Endothelial cell of umbilical vein (primary cell): Measurements from ENCODE around the gene ASAP2. TPM values are rescaled to one million over a fixed set of nuclear protein-coding genes. Genes with fewer than 3 reads are reported as not detected.

Experiments
- BruUV-seq: library from RNA; stranded (reverse); fragments of 400-500 nt; replicated peaks from 2 replicates; lab custom pipeline; 2021; lab: Mats Ljungman, UMichigan
- CTCF ChIA-PET: fragments of 300-600, 350-600 bp; sonication (Branson Sonifier 250); formaldehyde crosslinking; loops from one replicate; lab custom pipeline; 2021; ENCODE audit warnings: antibody characterized with exemption, inconsistent platforms; lab: Charles Lee
- POLR2A ChIA-PET: fragments of 300-600, 350-600 bp; sonication (Branson Sonifier 250); formaldehyde crosslinking; loops from one replicate; lab custom pipeline; 2021; ENCODE audit warnings: antibody characterized with exemption, inconsistent platforms; lab: Charles Lee
- DNase-seq: peaks from one replicate; pipeline ENCODE4 v3.0.0-alpha.2; 2011; ENCODE audit warnings: low read depth, low spot score
- FAIRE-seq: peaks from 2 replicates; lab custom pipeline; 2011; peaks lifted over from hg19 to GRCh38; lab: Jason Lieb, UNC
- H2AFZ ChIP-seq: 2 replicates; pipeline ENCODE4 v1.6.0; 2012; ENCODE audit warnings: low read depth, low read length, control low read depth, inconsistent platforms
- H3K27ac ChIP-seq: 2 replicates; pipeline ENCODE4 v1.5.1; 2011; ENCODE audit warnings: low read depth, mild to moderate bottlenecking, control low read depth, low read length, moderate library complexity; ENCODE audit not compliant: insufficient read depth
- H3K27me3 ChIP-seq, 2 experiments: 2 replicates each; pipeline versions ENCODE4 v1.6.0 to v1.6.1; 2011; ENCODE audit warnings: low read length in 2 of 2, mixed read lengths in 1 of 2; ENCODE audit not compliant: control insufficient read depth in 2 of 2, insufficient read depth in 2 of 2
- H3K36me3 ChIP-seq, 2 experiments: 2 replicates in 1 of 2; 3 replicates in 1 of 2; pipeline ENCODE4 v1.5.1; 2011; ENCODE audit warnings: low read length in 2 of 2, mild to moderate bottlenecking in 1 of 2, moderate library complexity in 1 of 2; ENCODE audit not compliant: control insufficient read depth in 2 of 2, insufficient read depth in 2 of 2; ENCODE audit errors: extremely low read depth in 1 of 2
- H3K4me1 ChIP-seq: 3 replicates; pipeline ENCODE4 v1.5.1; 2011; ENCODE audit warnings: mild to moderate bottlenecking, low read length; ENCODE audit not compliant: control insufficient read depth, insufficient read depth; ENCODE audit errors: extremely low read depth
- H3K4me2 ChIP-seq: 2 replicates; pipeline ENCODE4 v1.6.1; 2011; ENCODE audit warnings: low read length, control low read depth, mixed read lengths; ENCODE audit not compliant: insufficient read depth
- H3K4me3 ChIP-seq, 3 experiments: fragments of 200-600 bp in 1 of 3; sonication (generic), shearing (Covaris generic) in 1 of 3; replicated peaks in 1 of 3; 2 replicates each; pipeline ENCODE4 v1.5.1; 2011 to 2016; ENCODE audit warnings: control low read depth in 3 of 3, low read length in 3 of 3, mild to moderate bottlenecking in 2 of 3, inconsistent platforms in 1 of 3, low read depth in 1 of 3, moderate library complexity in 1 of 3; ENCODE audit not compliant: insufficient read depth in 1 of 3
- H3K79me2 ChIP-seq: 2 replicates; pipeline ENCODE4 v1.6.0; 2012; ENCODE audit warnings: low read length, inconsistent platforms; ENCODE audit not compliant: control insufficient read depth, insufficient read depth
- H3K9ac ChIP-seq: replicated peaks from 2 replicates; pipeline ENCODE3; 2011; ENCODE audit warnings: low read length, control low read depth; ENCODE audit not compliant: insufficient read depth; ENCODE audit errors: extremely low read depth
- H3K9me1 ChIP-seq: replicated peaks from 3 replicates; pipeline ENCODE4 v1.6.0; 2011; ENCODE audit warnings: mild to moderate bottlenecking, low read length; ENCODE audit not compliant: control insufficient read depth, insufficient read depth; ENCODE audit errors: extremely low read depth
- H3K9me3 ChIP-seq: replicated peaks from 2 replicates; pipeline ENCODE4 v1.5.1; 2012; ENCODE audit warnings: low read length, inconsistent platforms; ENCODE audit not compliant: control insufficient read depth, insufficient read depth
- H4K20me1 ChIP-seq: replicated peaks from 2 replicates; pipeline ENCODE3; 2011; ENCODE audit warnings: mild to moderate bottlenecking, low read length; ENCODE audit not compliant: control insufficient read depth, insufficient read depth; ENCODE audit errors: extremely low read depth
- EZH2 ChIP-seq: IDR thresholded peaks from 2 replicates; pipeline ENCODE4 v1.6.1; 2012; ENCODE audit warnings: borderline replicate concordance, low read depth, mild to moderate bottlenecking, moderate library complexity, low read length, inconsistent platforms; ENCODE audit not compliant: severe bottlenecking
- FOS ChIP-seq: IDR thresholded peaks from 2 replicates; pipeline ENCODE4 v1.6.1; 2011; ENCODE audit warnings: mild to moderate bottlenecking, low read length, moderate library complexity, borderline replicate concordance; ENCODE audit not compliant: insufficient read depth
- GATA2 ChIP-seq: IDR thresholded peaks from 2 replicates; pipeline ENCODE4 v1.7.0; 2011; ENCODE audit warnings: low read depth, mild to moderate bottlenecking, moderate library complexity, mixed read lengths, low read length; ENCODE audit not compliant: insufficient read length, insufficient read depth
- JUN ChIP-seq: IDR thresholded peaks from 2 replicates; pipeline ENCODE4 v1.6.1; 2011; ENCODE audit warnings: borderline replicate concordance, low read depth; ENCODE audit not compliant: insufficient read length, insufficient read depth
- MYC ChIP-seq: IDR thresholded peaks from one replicate; pipeline ENCODE4 v1.6.1; 2011; ENCODE audit warnings: mild to moderate bottlenecking, low read depth, low read length
- POLR2A ChIP-seq: IDR thresholded peaks from 2 replicates; pipeline ENCODE4 v1.6.1; 2012; ENCODE audit warnings: low read depth, mild to moderate bottlenecking, control low read depth, low read length
- POLR2AphosphoS5 ChIP-seq: IDR thresholded peaks from 2 replicates; pipeline ENCODE4 v1.6.1; 2012; ENCODE audit warnings: low read depth, mild to moderate bottlenecking, control low read depth, low read length, moderate library complexity; ENCODE audit not compliant: insufficient read depth
- dilution Hi-C: fragments of 300-500 bp; cut with MboI; formaldehyde crosslinking; loops from one replicate; pipeline ENCODE4 v1.15.0; 2019; ENCODE audit warnings: low sequenced_read_pairs; ENCODE audit not compliant: extremely low pct_ligation_motif_present
- intact Hi-C: fragments of 100-400 bp; cut with micrococcal nuclease; formaldehyde crosslinking; loops from one replicate; pipeline ENCODE4 v1.10.0; 2022
- polyA plus RNA-seq, 4 experiments: library from polyadenylated mRNA; depleted of rRNA in 3 of 4; stranded (reverse) in 3 of 4; unstranded in 1 of 4; fragments of >200 nt; gene quantifications; 2 replicates each; pipeline versions ENCODE4 v1.2.1 to v1.2.3, GENCODE V29; 2011 to 2012; ENCODE audit warnings: missing spikeins in 1 of 4
- total RNA-seq: library from RNA; stranded (reverse); gene quantifications from 2 replicates; pipeline ENCODE4 v1.2.3, GENCODE V29; 2021
- TF ChIP-seq, protein P1 (sequence below), 2 donors: IDR thresholded peaks; 1 replicate in 1 of 2; 2 replicates in 1 of 2; pipeline ENCODE4 v1.5.1; 2011; ENCODE audit warnings: low read length in 2 of 2, mild to moderate bottlenecking in 2 of 2, moderate library complexity in 2 of 2, control low read depth in 1 of 2, inconsistent platforms in 1 of 2, low read depth in 1 of 2; ENCODE audit not compliant: insufficient read depth in 1 of 2; ENCODE audit errors: extremely low read depth in 1 of 2
- TF ChIP-seq, protein P2 (sequence below): IDR thresholded peaks from 2 replicates; pipeline ENCODE4 v1.6.1; 2011; ENCODE audit not compliant: insufficient read depth, insufficient read length

ASAP2 gene
- total and polyA plus RNA-seq, 2 donors (not counting 3 experiments of a cell fraction or from before 2014, with no cell fraction given), result 31.1 to 79.2 TPM

DNA sequence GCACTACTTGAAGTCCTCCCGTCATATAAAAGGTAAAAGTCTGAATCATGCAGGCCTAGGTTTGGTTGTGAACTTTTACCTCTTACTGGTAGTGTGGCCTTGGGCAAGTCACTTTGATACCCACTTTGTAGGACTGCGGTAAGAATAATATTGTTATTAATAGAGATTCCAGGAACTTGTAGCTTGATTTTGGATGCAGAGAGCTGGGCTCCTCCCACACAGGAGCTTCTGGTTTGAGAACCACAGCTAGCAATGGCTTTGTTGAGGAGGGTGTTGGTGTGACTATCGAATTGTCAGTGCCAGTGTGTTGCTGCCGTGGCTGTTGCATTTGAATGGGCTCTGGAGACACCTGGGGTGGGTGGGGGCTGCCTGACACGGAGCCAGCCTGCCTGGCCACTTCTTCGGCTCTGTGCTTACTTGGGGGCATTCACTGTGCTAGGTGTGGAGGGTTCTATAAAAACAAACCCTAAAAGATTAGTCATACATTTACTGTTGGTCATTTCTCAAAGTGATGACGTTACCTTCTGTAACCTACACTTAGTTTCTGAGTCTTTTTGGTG lies 38.5 kb downstream of the ASAP2 start:
- CTCF ChIA-PET, result interaction anchor here (0.9 to 2.1 kb wide), 3 partner anchors 15 to 42 kb away, joined by 3 to 5 read pairs (median 4); no protein-coding TSS in a partner anchor

DNA sequence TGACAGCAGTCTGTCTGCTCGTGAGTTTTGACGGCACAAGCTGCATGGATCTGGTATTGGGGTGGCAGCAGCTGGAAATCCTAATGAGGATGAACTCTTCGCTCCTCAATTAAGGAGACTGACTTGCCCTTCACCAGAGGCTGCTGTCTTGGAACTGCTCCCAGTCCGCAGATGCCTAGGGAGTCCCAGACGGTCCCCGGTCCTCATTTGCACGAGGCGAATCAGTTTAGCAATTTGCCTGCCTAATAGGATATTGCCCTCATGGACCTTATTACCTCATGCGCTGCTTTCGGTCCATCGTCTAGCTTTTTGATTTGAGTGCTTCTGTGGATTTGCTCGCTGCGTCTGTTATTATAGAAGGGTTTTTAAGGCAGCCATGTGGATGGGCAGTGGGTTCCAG lies 40.6 kb downstream of the ASAP2 start:
- dilution Hi-C loops, result no loop called here
- DNase-seq (no peak), FAIRE-seq (no peak)
- H3K27me3 ChIP-seq, result no peaks in the 10 kb centered on the region
- no peaks in the 10 kb centered on the region for H3K9me3 ChIP-seq
- POLR2A ChIA-PET, result no interaction called here
- BruUV-seq, result no TSS peak
- H3K4me2 ChIP-seq, result no peak overlapping the region
- H2AFZ ChIP-seq, result no peak overlapping the region
- no peak overlapping the region for H3K9ac ChIP-seq
- no peaks in the 10 kb centered on the region for H4K20me1 ChIP-seq
- intact Hi-C loops, result no loop called here
- no peak overlapping the region for H3K4me3 ChIP-seq
- H3K79me2 ChIP-seq, result peaks cover 95% of the 10 kb centered on the region
- H3K27ac ChIP-seq, result peak overlapping the region; percentile 94
- no peak for TF ChIP-seq MYC
- TF ChIP-seq, protein P1, sequence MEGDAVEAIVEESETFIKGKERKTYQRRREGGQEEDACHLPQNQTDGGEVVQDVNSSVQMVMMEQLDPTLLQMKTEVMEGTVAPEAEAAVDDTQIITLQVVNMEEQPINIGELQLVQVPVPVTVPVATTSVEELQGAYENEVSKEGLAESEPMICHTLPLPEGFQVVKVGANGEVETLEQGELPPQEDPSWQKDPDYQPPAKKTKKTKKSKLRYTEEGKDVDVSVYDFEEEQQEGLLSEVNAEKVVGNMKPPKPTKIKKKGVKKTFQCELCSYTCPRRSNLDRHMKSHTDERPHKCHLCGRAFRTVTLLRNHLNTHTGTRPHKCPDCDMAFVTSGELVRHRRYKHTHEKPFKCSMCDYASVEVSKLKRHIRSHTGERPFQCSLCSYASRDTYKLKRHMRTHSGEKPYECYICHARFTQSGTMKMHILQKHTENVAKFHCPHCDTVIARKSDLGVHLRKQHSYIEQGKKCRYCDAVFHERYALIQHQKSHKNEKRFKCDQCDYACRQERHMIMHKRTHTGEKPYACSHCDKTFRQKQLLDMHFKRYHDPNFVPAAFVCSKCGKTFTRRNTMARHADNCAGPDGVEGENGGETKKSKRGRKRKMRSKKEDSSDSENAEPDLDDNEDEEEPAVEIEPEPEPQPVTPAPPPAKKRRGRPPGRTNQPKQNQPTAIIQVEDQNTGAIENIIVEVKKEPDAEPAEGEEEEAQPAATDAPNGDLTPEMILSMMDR (IDR thresholded peaks at IDR 0.05; ENCODE audit: extremely low read depth in 1 of 2, insufficient read depth in 1 of 2, low read depth in 1 of 2, low read length in 2 of 2), result no peak
- no peak for TF ChIP-seq POLR2A
- no peak for TF ChIP-seq POLR2AphosphoS5
- TF ChIP-seq, protein P2, sequence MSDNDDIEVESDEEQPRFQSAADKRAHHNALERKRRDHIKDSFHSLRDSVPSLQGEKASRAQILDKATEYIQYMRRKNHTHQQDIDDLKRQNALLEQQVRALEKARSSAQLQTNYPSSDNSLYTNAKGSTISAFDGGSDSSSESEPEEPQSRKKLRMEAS, result no peak
- TF ChIP-seq JUN, result no peak
- TF ChIP-seq GATA2, result no peak
- TF ChIP-seq FOS, result no peak
- TF ChIP-seq EZH2, result no peak
- H3K36me3 ChIP-seq, result no peaks in the 10 kb centered on the region
- no peaks in the 10 kb centered on the region for H3K9me1 ChIP-seq
- peaks cover 60% of the 10 kb centered on the region for H3K4me1 ChIP-seq
- CTCF ChIA-PET, result interaction anchor here (0.7 to 6.5 kb wide), 6 partner anchors 10 to 104 kb away, joined by 3 to 65 read pairs (median 6); partner anchors contain the start of gene ASAP2

More for the DNA sequence above, 38.5 kb downstream of the ASAP2 start:
- no peaks in the 10 kb centered on the region for H3K27me3 ChIP-seq
- FAIRE-seq (no peak), DNase-seq (no peak)
- TF ChIP-seq POLR2A, result no peak
- H3K9me3 ChIP-seq, result no peaks in the 10 kb centered on the region
- no peaks in the 10 kb centered on the region for H3K36me3 ChIP-seq
- H2AFZ ChIP-seq, result no peak overlapping the region
- H3K9me1 ChIP-seq, result no peaks in the 10 kb centered on the region
- H3K4me2 ChIP-seq, result no peak overlapping the region
- dilution Hi-C loops (no loop called here), intact Hi-C loops (no loop called here)
- peaks cover 41% of the 10 kb centered on the region for H3K4me1 ChIP-seq
- H4K20me1 ChIP-seq, result no peaks in the 10 kb centered on the region
- H3K79me2 ChIP-seq, result peaks cover 98% of the 10 kb centered on the region
- no peak overlapping the region for H3K9ac ChIP-seq
- POLR2A ChIA-PET, result no interaction called here
- BruUV-seq, result no TSS peak
- no peak overlapping the region for H3K27ac ChIP-seq
- H3K4me3 ChIP-seq, result no peak overlapping the region
